HEK293 (cell line): ENCODE results near the gene EXOSC1.

Experiments used
- CTCF ChIA-PET: fragments of 350-600 bp; formaldehyde crosslinking; extraction: SDS; loops from one replicate; lab custom pipeline; 2021; ENCODE audit warnings: antibody characterized with exemption; lab: Yijun Ruan, JAX
- POLR2A ChIA-PET: fragments of 300-600 bp; formaldehyde crosslinking; extraction: SDS; loops from one replicate; lab custom pipeline; 2020; ENCODE audit warnings: antibody characterized with exemption, inconsistent platforms; lab: Yijun Ruan, JAX
- H3K27ac ChIP-seq: fragments of 200-500 bp; sonication (Bioruptor generic); 2 replicates; pipeline ENCODE4 v1.5.1; 2014; ENCODE audit warnings: low read depth, low read length, control low read depth, inconsistent platforms; ENCODE audit errors: extremely low read depth
- H3K36me3 ChIP-seq, 2 experiments: fragments of 200-500 bp in 1 of 2; sonication (Bioruptor generic) in 1 of 2; 1 replicate in 1 of 2; 2 replicates in 1 of 2; pipeline ENCODE4 v1.5.1; 2014 to 2017; ENCODE audit warnings: inconsistent platforms in 2 of 2, low read length in 2 of 2; ENCODE audit not compliant: control insufficient read depth in 2 of 2, insufficient read depth in 1 of 2
- H3K4me1 ChIP-seq: fragments of 200-500 bp; sonication (Bioruptor generic); 2 replicates; pipeline ENCODE4 v1.5.1; 2014; ENCODE audit warnings: mild to moderate bottlenecking, low read length, inconsistent platforms; ENCODE audit not compliant: control insufficient read depth, insufficient read depth
- H3K4me3 ChIP-seq: 2 replicates; pipeline ENCODE4 v1.5.1; 2011; ENCODE audit warnings: low read depth, mild to moderate bottlenecking, control low read depth, low read length, moderate library complexity
- H3K9me3 ChIP-seq: fragments of 200-500 bp; sonication (Bioruptor generic); 2 replicates; pipeline ENCODE4 v1.5.1; 2014; ENCODE audit warnings: low read depth, low read length, inconsistent platforms; ENCODE audit not compliant: control insufficient read depth, insufficient read depth
- GLIS1 ChIP-seq: fragments of 450-650 bp; formaldehyde crosslinking; IDR thresholded peaks from 2 replicates; pipeline ENCODE4 v1.5.1; 2016; ENCODE audit warnings: missing biosample characterization, missing genetic modification characterization
- KLF16 ChIP-seq: fragments of 450-650 bp; formaldehyde crosslinking; IDR thresholded peaks from 2 replicates; pipeline ENCODE4 v1.5.1; 2017; ENCODE audit warnings: missing biosample characterization, missing genetic modification characterization
- PBX3 ChIP-seq: sonication (generic); formaldehyde crosslinking; IDR thresholded peaks from 2 replicates; pipeline ENCODE4 v1.8.1; 2022; ENCODE audit warnings: mild to moderate bottlenecking, moderate library complexity, missing genetic modification reagents
- PRDM1 ChIP-seq: fragments of 450-650 bp; formaldehyde crosslinking; IDR thresholded peaks from 2 replicates; pipeline ENCODE4; 2016; ENCODE audit warnings: missing biosample characterization, missing genetic modification characterization
- PRDM4 ChIP-seq: fragments of 450-650 bp; formaldehyde crosslinking; IDR thresholded peaks from 2 replicates; pipeline ENCODE4 v1.5.1; 2017; ENCODE audit warnings: missing biosample characterization, missing genetic modification characterization
- TSHZ1 ChIP-seq: fragments of 450-650 bp; formaldehyde crosslinking; IDR thresholded peaks from 2 replicates; pipeline ENCODE4 v1.5.1; 2016; ENCODE audit warnings: missing biosample characterization, missing genetic modification characterization, borderline replicate concordance
- YY2 ChIP-seq: fragments of 450-650 bp; formaldehyde crosslinking; IDR thresholded peaks from 2 replicates; pipeline ENCODE4 v1.5.1; 2016; ENCODE audit warnings: missing biosample characterization, missing genetic modification characterization
- ZNF140 ChIP-seq: fragments of 450-650 bp; formaldehyde crosslinking; IDR thresholded peaks from 2 replicates; pipeline ENCODE4 v1.5.1; 2016; ENCODE audit warnings: missing biosample characterization, missing genetic modification characterization
- ZNF311 ChIP-seq: fragments of 450-650 bp; formaldehyde crosslinking; IDR thresholded peaks from 2 replicates; pipeline ENCODE4 v1.5.1; 2017; ENCODE audit warnings: missing biosample characterization, missing genetic modification characterization, borderline replicate concordance
- ZNF404 ChIP-seq: fragments of 450-650 bp; formaldehyde crosslinking; IDR thresholded peaks from 2 replicates; pipeline ENCODE4 v1.5.1; 2017; ENCODE audit warnings: missing biosample characterization, missing genetic modification characterization
- ZNF558 ChIP-seq: fragments of 450-650 bp; formaldehyde crosslinking; IDR thresholded peaks from 2 replicates; pipeline ENCODE4 v1.5.1; 2016; ENCODE audit warnings: missing biosample characterization, missing genetic modification characterization
- ZNF701 ChIP-seq: fragments of 450-650 bp; formaldehyde crosslinking; IDR thresholded peaks from 2 replicates; pipeline ENCODE4 v1.5.1; 2016; ENCODE audit warnings: missing biosample characterization, missing genetic modification characterization
- ZSCAN4 ChIP-seq: fragments of 450-650 bp; formaldehyde crosslinking; IDR thresholded peaks from 2 replicates; pipeline ENCODE4 v1.5.1; 2017; ENCODE audit warnings: missing biosample characterization, missing genetic modification characterization

EXOSC1 gene

GRCh38 chr10:97483921-97484320, 38.1 kb upstream of the EXOSC1 start (continued):
- TF ChIP-seq ZNF701 (no peak), PRDM4 (no peak)

GRCh38 chr10:97483506-97483905, 37.7 kb upstream of the EXOSC1 start:
- POLR2A ChIA-PET = no interaction called here
- Histone ChIP-seq H3K9me3 (no peaks in the 10 kb centered on the region), H3K36me3 (peaks cover 9 to 45% of the 10 kb centered on the region in 2 experiments), H3K27ac (no peak overlapping the region), H3K4me1 (no peaks in the 10 kb centered on the region), H3K4me3 (no peak overlapping the region)
- CTCF ChIA-PET = interaction anchor here (1.1 to 1.4 kb wide), 3 partner anchors 20 to 69 kb away, joined by 3 to 4 read pairs (median 3); no protein-coding TSS in a partner anchor
- no peak for TF ChIP-seq TSHZ1 (tag by site-specific recombination)
- no peak for TF ChIP-seq PRDM1
- 0 out of 2 replicates have a peak, but pooled peaks have one; percentile 6 for TF ChIP-seq GLIS1 (tag by site-specific recombination)
- TF ChIP-seq ZNF404 (tag by site-specific recombination) = no peak
- TF ChIP-seq, all 188 proteins: peak for 1

- TF ChIP-seq ZSCAN4 (tag by site-specific recombination) (no peak), KLF16 (no peak), ZNF311 (no peak), PBX3 (CRISPR knock-in tag) (no peak), YY2 (no peak), ZNF140 (tag by site-specific recombination) (no peak), ZNF701 (no peak), ZNF558 (tag by site-specific recombination) (no peak)
- TF ChIP-seq, all 188 proteins: peak for 0
- H3K9me3 ChIP-seq = no peaks in the 10 kb centered on the region
- H3K27ac ChIP-seq = no peak overlapping the region
- CTCF ChIA-PET = interaction anchor here (1.1 to 1.4 kb wide), 2 partner anchors 19 to 70 kb away, joined by 3 to 4 read pairs; no protein-coding TSS in a partner anchor
- no peaks in the 10 kb centered on the region for H3K4me1 ChIP-seq
- H3K4me3 ChIP-seq = no peak overlapping the region
- POLR2A ChIA-PET = no interaction called here
- H3K36me3 ChIP-seq = peaks cover 9 to 56% of the 10 kb centered on the region in 2 experiments
These were observed 36.6 kb upstream of the EXOSC1 start for GRCh38 chr10:97482381-97482780.
